Gastroesophageal sphincter (tissue), 3 donors: ENCODE measurements around the gene ERBB4.

ENCODE experiments used
- CTCF ChIP-seq, 4 experiments: fragments of 200-600 bp in 2 of 4; fragments of 450-650 bp in 2 of 4; sonication (generic) in 1 of 4; IDR thresholded peaks; one replicate each; pipeline ENCODE4 v1.5.1; 2017 to 2019; ENCODE audit warnings: antibody characterized with exemption in 4 of 4, mild to moderate bottlenecking in 2 of 4, moderate library complexity in 2 of 4
- EP300 ChIP-seq: sonication (generic); formaldehyde crosslinking; IDR thresholded peaks from one replicate; pipeline ENCODE4 v1.6.1; 2017; ENCODE audit warnings: antibody characterized with exemption, mild to moderate bottlenecking
- POLR2A ChIP-seq, 2 donors: fragments of 450-650 bp; IDR thresholded peaks; one replicate each; pipeline ENCODE4 v1.6.1; 2017; ENCODE audit warnings: antibody characterized with exemption in 2 of 2, mild to moderate bottlenecking in 2 of 2, moderate library complexity in 1 of 2
- POLR2AphosphoS5 ChIP-seq: sonication (generic); formaldehyde crosslinking; IDR thresholded peaks from one replicate; pipeline ENCODE4 v1.6.1; 2017; ENCODE audit warnings: antibody characterized with exemption

GRCh38 chr2:212288308-212288707 is 250.3 kb downstream of the ERBB4 start:
- TF ChIP-seq POLR2AphosphoS5 (no peak), CTCF (IDR thresholded peaks at IDR 0.05) (no peak), EP300 (no peak), POLR2A (IDR thresholded peaks at IDR 0.05) (no peak)
